ENCODE results near the gene ZNF608.

ZNF608 gene

GRCh38 chr5:124780011-124780410 lies 33.6 kb upstream of the ZNF608 start (continued):
- TF ChIP-seq CREB5 (CRISPR knock-in tag; IDR thresholded peaks at IDR 0.05; ENCODE audit: low read depth) (no peak), ZNF565 (CRISPR knock-in tag; conservative IDR thresholded peaks at IDR 0.05; ENCODE audit: low read depth) (no peak), ESRRG (CRISPR knock-in tag; IDR thresholded peaks at IDR 0.05) (no peak), ZFP3 (CRISPR knock-in tag; IDR thresholded peaks at IDR 0.05) (no peak)

- TF ChIP-seq ZFP30 (CRISPR knock-in tag; IDR thresholded peaks at IDR 0.05) (no peak), ISL1 (CRISPR knock-in tag; IDR thresholded peaks at IDR 0.05) (peak; percentile 82)
- ATAC-seq: peak; percentile 76
These were observed 27.2 kb upstream of the ZNF608 start for GRCh38 chr5:124773315-124774311.

- no peak for ATAC-seq
These were observed 26.2 kb upstream of the ZNF608 start for GRCh38 chr5:124772457-124773200.

GRCh38 chr5:124771761-124772160 lies 25.3 kb upstream of the ZNF608 start:
- TF ChIP-seq ZNF565 (CRISPR knock-in tag; conservative IDR thresholded peaks at IDR 0.05; ENCODE audit: low read depth): no peak
- TF ChIP-seq POU6F1 (CRISPR knock-in tag; IDR thresholded peaks at IDR 0.05; ENCODE audit: borderline replicate concordance, low read depth): no peak
- no peak for TF ChIP-seq CSRNP3 (CRISPR knock-in tag; IDR thresholded peaks at IDR 0.05)
- no peak for TF ChIP-seq ZNF8 (CRISPR knock-in tag; IDR thresholded peaks at IDR 0.05)
- no peak for TF ChIP-seq ZC3H10 (CRISPR knock-in tag; IDR thresholded peaks at IDR 0.05)
- no peak for TF ChIP-seq ZNF70 (CRISPR knock-in tag; IDR thresholded peaks at IDR 0.05)
- no peak for TF ChIP-seq RARB (CRISPR knock-in tag; IDR thresholded peaks at IDR 0.05)
- no peak for ATAC-seq

More at GRCh38 chr5:124772457-124773200, 26.2 kb upstream of the ZNF608 start:
- TF ChIP-seq PPARA (CRISPR knock-in tag; IDR thresholded peaks at IDR 0.05; ENCODE audit: borderline replicate concordance) (no peak), POU6F1 (CRISPR knock-in tag; IDR thresholded peaks at IDR 0.05; ENCODE audit: borderline replicate concordance, low read depth) (no peak), ISL1 (CRISPR knock-in tag; IDR thresholded peaks at IDR 0.05) (no peak), TCF4 (CRISPR knock-in tag; IDR thresholded peaks at IDR 0.05; ENCODE audit: borderline replicate concordance) (no peak), ZFP3 (CRISPR knock-in tag; IDR thresholded peaks at IDR 0.05) (no peak), ZNF8 (CRISPR knock-in tag; IDR thresholded peaks at IDR 0.05) (no peak), PATZ1 (CRISPR knock-in tag; IDR thresholded peaks at IDR 0.05; ENCODE audit: borderline replicate concordance) (no peak), RARB (CRISPR knock-in tag; IDR thresholded peaks at IDR 0.05) (no peak)

All from SK-N-SH treated with all-trans-retinoic acid at 6 μM for 48 hours (cell line).